GM12878 (cell line): ENCODE measurements around the gene STXBP1.

ENCODE experiments used
- NFIC ChIP-seq: IDR thresholded peaks from 2 replicates; pipeline ENCODE4 v1.6.1; 2012; ENCODE audit warnings: low read depth, mild to moderate bottlenecking, inconsistent platforms, low read length, moderate library complexity
- POLR2A ChIP-seq: IDR thresholded peaks from 2 replicates; pipeline ENCODE4 v1.6.1; 2011; ENCODE audit warnings: low read depth, mild to moderate bottlenecking, low read length
- TF ChIP-seq, protein P1 (sequence below): IDR thresholded peaks from 2 replicates; pipeline ENCODE4 v1.6.1; 2012; ENCODE audit warnings: low read depth, low read length, improper control_type of control experiment

- no peak for TF ChIP-seq NFIC
- TF ChIP-seq, protein P1, sequence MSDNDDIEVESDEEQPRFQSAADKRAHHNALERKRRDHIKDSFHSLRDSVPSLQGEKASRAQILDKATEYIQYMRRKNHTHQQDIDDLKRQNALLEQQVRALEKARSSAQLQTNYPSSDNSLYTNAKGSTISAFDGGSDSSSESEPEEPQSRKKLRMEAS: no peak
- no peak for TF ChIP-seq POLR2A
Measured at GRCh38 chr9:127598839-127599549, 13.1 kb upstream of the STXBP1 start.
